Renal cortex interstitium (tissue), 11 donors: ENCODE results near the gene CELA2A. TPM values are rescaled to one million over a fixed set of nuclear protein-coding genes. Genes with fewer than 3 reads are reported as not detected.
"Not testable (repeated sequence)": the region's sequence is repeated elsewhere in the genome, so short reads cannot be mapped to it uniquely, and the experiment has no call there.

ENCODE experiments used
- DNase-seq, 11 donors: peaks; one replicate each; pipeline ENCODE4 v3.0.0-alpha.2; 2013; ENCODE audit warnings: low read depth in 9 of 11, low spot score in 4 of 11; ENCODE audit errors: extremely low read depth in 1 of 11
- polyA plus RNA-seq, 3 donors: library from polyadenylated mRNA; unstranded; fragments of 120-200 nt; gene quantifications; one replicate each; pipeline ENCODE4 v1.2.1, GENCODE V29; 2013; ENCODE audit not compliant: insufficient read length in 3 of 3

The CELA2A gene
- polyA plus RNA-seq, 3 donors: 0.41 TPM; not detected in 2

- DNase-seq: no peak
Measured at GRCh38 chr1:15459771-15460707, 3.5 kb downstream of the CELA2A start.

GRCh38 chr1:15460708-15461095 is 4.2 kb downstream of the CELA2A start:
- no peak for DNase-seq

- DNase-seq: peak in 4 of 11 donors; percentile 22 to 28 (median 24)
Measured at GRCh38 chr1:15463064-15463800, 6.7 kb downstream of the CELA2A start.

- DNase-seq: not testable (repeated sequence)
Measured at GRCh38 chr1:15463926-15464322, 7.4 kb downstream of the CELA2A start.

- no peak for DNase-seq
Measured at GRCh38 chr1:15465674-15466073, 9.1 kb downstream of the CELA2A start.

- not testable (repeated sequence) for DNase-seq
Measured at GRCh38 chr1:15466955-15467625, 10.6 kb downstream of the CELA2A start.

- DNase-seq: no peak
Measured at GRCh38 chr1:15468145-15468544, 11.6 kb downstream of the CELA2A start.

GRCh38 chr1:15469361-15469760 is 12.8 kb downstream of the CELA2A start:
- DNase-seq: no peak

GRCh38 chr1:15469821-15470448 is 13.4 kb downstream of the CELA2A start:
- not testable (repeated sequence) for DNase-seq

- not testable (repeated sequence) for DNase-seq
Measured at GRCh38 chr1:15471067-15471466, 14.5 kb downstream of the CELA2A start.

GRCh38 chr1:15471723-15472122 is 15.2 kb downstream of the CELA2A start:
- DNase-seq: not testable (repeated sequence)

- no peak for DNase-seq
Measured at GRCh38 chr1:15472587-15472986, 16.1 kb downstream of the CELA2A start.

- no peak for DNase-seq
Measured at GRCh38 chr1:15475752-15476314, 19.3 kb downstream of the CELA2A start, which contains the start of gene CELA2B. Gene CELA2B, plus strand, starts transcription at chr1:15476104. Its CDS starts 22 bp downstream, at chr1:15476126.

- no peak for DNase-seq
Measured at GRCh38 chr1:15476927-15477326, 20.4 kb downstream of the CELA2A start.

- no peak for DNase-seq
Measured at GRCh38 chr1:15477646-15478212, 21.2 kb downstream of the CELA2A start.

- DNase-seq: no peak
Measured at GRCh38 chr1:15479654-15480347, 23.3 kb downstream of the CELA2A start.

GRCh38 chr1:15482455-15482854 is 25.9 kb downstream of the CELA2A start:
- not testable (repeated sequence) for DNase-seq
